HEK293 (cell line): ENCODE data around the gene PIGN.

Experiments
- CTCF ChIA-PET: fragments of 350-600 bp; formaldehyde crosslinking; extraction: SDS; loops from one replicate; lab custom pipeline; 2021; ENCODE audit warnings: antibody characterized with exemption; lab: Yijun Ruan, JAX
- POLR2A ChIA-PET: fragments of 300-600 bp; formaldehyde crosslinking; extraction: SDS; loops from one replicate; lab custom pipeline; 2020; ENCODE audit warnings: antibody characterized with exemption, inconsistent platforms; lab: Yijun Ruan, JAX
- H3K27ac ChIP-seq: fragments of 200-500 bp; sonication (Bioruptor generic); 2 replicates; pipeline ENCODE4 v1.5.1; 2014; ENCODE audit warnings: low read depth, low read length, control low read depth, inconsistent platforms; ENCODE audit errors: extremely low read depth
- H3K36me3 ChIP-seq, 2 experiments: fragments of 200-500 bp in 1 of 2; sonication (Bioruptor generic) in 1 of 2; 1 replicate in 1 of 2; 2 replicates in 1 of 2; pipeline ENCODE4 v1.5.1; 2014 to 2017; ENCODE audit warnings: inconsistent platforms in 2 of 2, low read length in 2 of 2; ENCODE audit not compliant: control insufficient read depth in 2 of 2, insufficient read depth in 1 of 2
- H3K4me1 ChIP-seq: fragments of 200-500 bp; sonication (Bioruptor generic); 2 replicates; pipeline ENCODE4 v1.5.1; 2014; ENCODE audit warnings: mild to moderate bottlenecking, low read length, inconsistent platforms; ENCODE audit not compliant: control insufficient read depth, insufficient read depth
- H3K4me3 ChIP-seq: 2 replicates; pipeline ENCODE4 v1.5.1; 2011; ENCODE audit warnings: low read depth, mild to moderate bottlenecking, control low read depth, low read length, moderate library complexity
- H3K9me3 ChIP-seq: fragments of 200-500 bp; sonication (Bioruptor generic); 2 replicates; pipeline ENCODE4 v1.5.1; 2014; ENCODE audit warnings: low read depth, low read length, inconsistent platforms; ENCODE audit not compliant: control insufficient read depth, insufficient read depth
- EGR2 ChIP-seq: fragments of 450-650 bp; formaldehyde crosslinking; IDR thresholded peaks from 2 replicates; pipeline ENCODE4 v1.5.1; 2016; ENCODE audit warnings: low read depth, missing biosample characterization, missing genetic modification characterization
- MYNN ChIP-seq: fragments of 450-650 bp; formaldehyde crosslinking; IDR thresholded peaks from 2 replicates; pipeline ENCODE4 v1.5.1; 2016; ENCODE audit warnings: missing biosample characterization, missing genetic modification characterization, borderline replicate concordance
- OVOL3 ChIP-seq: fragments of 450-650 bp; formaldehyde crosslinking; IDR thresholded peaks from 2 replicates; pipeline ENCODE4 v1.5.1; 2016; ENCODE audit warnings: missing biosample characterization, missing genetic modification characterization
- SCRT2 ChIP-seq: fragments of 450-650 bp; formaldehyde crosslinking; IDR thresholded peaks from 2 replicates; pipeline ENCODE4 v1.5.1; 2016; ENCODE audit warnings: missing biosample characterization, missing genetic modification characterization
- SP7 ChIP-seq: fragments of 450-650 bp; formaldehyde crosslinking; IDR thresholded peaks from 2 replicates; pipeline ENCODE4 v1.5.1; 2016; ENCODE audit warnings: missing biosample characterization, missing genetic modification characterization
- TRIM28 ChIP-seq: IDR thresholded peaks from 2 replicates; pipeline ENCODE4 v1.6.1; 2011; ENCODE audit warnings: low read length, control low read depth, borderline replicate concordance
- WT1 ChIP-seq: fragments of 450-650 bp; formaldehyde crosslinking; IDR thresholded peaks from 2 replicates; pipeline ENCODE4 v1.5.1; 2016; ENCODE audit warnings: missing biosample characterization, missing genetic modification characterization
- YY2 ChIP-seq: fragments of 450-650 bp; formaldehyde crosslinking; IDR thresholded peaks from 2 replicates; pipeline ENCODE4 v1.5.1; 2016; ENCODE audit warnings: missing biosample characterization, missing genetic modification characterization
- ZBTB1 ChIP-seq: fragments of 450-650 bp; formaldehyde crosslinking; IDR thresholded peaks from 2 replicates; pipeline ENCODE4 v1.5.1; 2016; ENCODE audit warnings: missing biosample characterization, missing genetic modification characterization
- ZBTB20 ChIP-seq: fragments of 450-650 bp; formaldehyde crosslinking; IDR thresholded peaks from 2 replicates; pipeline ENCODE4 v1.5.1; 2016; ENCODE audit warnings: missing biosample characterization, missing genetic modification characterization
- ZIC2 ChIP-seq: fragments of 450-650 bp; formaldehyde crosslinking; IDR thresholded peaks from 2 replicates; pipeline ENCODE4 v1.5.1; 2016; ENCODE audit warnings: missing biosample characterization, missing genetic modification characterization
- ZNF133 ChIP-seq: fragments of 450-650 bp; formaldehyde crosslinking; IDR thresholded peaks from 2 replicates; pipeline ENCODE4 v1.5.1; 2016; ENCODE audit warnings: missing biosample characterization, missing genetic modification characterization
- ZNF184 ChIP-seq: fragments of 450-650 bp; IDR thresholded peaks from 2 replicates; pipeline ENCODE4 v1.5.1; 2018; ENCODE audit warnings: missing biosample characterization, mild to moderate bottlenecking, missing genetic modification characterization
- ZNF266 ChIP-seq: fragments of 450-650 bp; formaldehyde crosslinking; IDR thresholded peaks from 2 replicates; pipeline ENCODE4 v1.5.1; 2016; ENCODE audit warnings: missing biosample characterization, missing genetic modification characterization, low read depth
- ZNF311 ChIP-seq: fragments of 450-650 bp; formaldehyde crosslinking; IDR thresholded peaks from 2 replicates; pipeline ENCODE4 v1.5.1; 2017; ENCODE audit warnings: missing biosample characterization, missing genetic modification characterization, borderline replicate concordance
- ZNF335 ChIP-seq: fragments of 450-650 bp; formaldehyde crosslinking; conservative IDR thresholded peaks from 2 replicates; pipeline ENCODE4 v1.5.1; 2016; ENCODE audit warnings: missing biosample characterization, missing genetic modification characterization
- ZNF37A ChIP-seq: fragments of 450-650 bp; IDR thresholded peaks from 2 replicates; pipeline ENCODE4 v1.5.1; 2018; ENCODE audit warnings: missing biosample characterization, missing genetic modification characterization
- ZNF426 ChIP-seq: fragments of 450-650 bp; formaldehyde crosslinking; IDR thresholded peaks from 2 replicates; pipeline ENCODE4 v1.5.1; 2017; ENCODE audit warnings: missing biosample characterization, missing genetic modification characterization, mild to moderate bottlenecking, inconsistent platforms, moderate library complexity
- ZNF501 ChIP-seq: fragments of 450-650 bp; formaldehyde crosslinking; IDR thresholded peaks from 2 replicates; pipeline ENCODE4 v1.5.1; 2016; ENCODE audit warnings: missing biosample characterization, missing genetic modification characterization
- ZNF600 ChIP-seq: fragments of 450-650 bp; formaldehyde crosslinking; IDR thresholded peaks from 2 replicates; pipeline ENCODE4 v1.5.1; 2016; ENCODE audit warnings: missing biosample characterization, missing genetic modification characterization
- ZNF610 ChIP-seq: fragments of 450-650 bp; formaldehyde crosslinking; IDR thresholded peaks from 2 replicates; pipeline ENCODE4 v1.5.1; 2016; ENCODE audit warnings: missing biosample characterization, missing genetic modification characterization, borderline replicate concordance
- ZNF626 ChIP-seq: fragments of 450-650 bp; sonication (Bioruptor Pico); formaldehyde crosslinking; IDR thresholded peaks from 2 replicates; pipeline ENCODE4 v1.5.1; 2018; ENCODE audit warnings: missing biosample characterization, missing genetic modification characterization, inconsistent platforms
- ZNF658 ChIP-seq: fragments of 450-650 bp; formaldehyde crosslinking; IDR thresholded peaks from 2 replicates; pipeline ENCODE4; 2016; ENCODE audit warnings: missing biosample characterization, missing genetic modification characterization
- ZNF747 ChIP-seq: fragments of 450-650 bp; formaldehyde crosslinking; IDR thresholded peaks from 2 replicates; pipeline ENCODE4 v1.5.1; 2016; ENCODE audit warnings: missing biosample characterization, missing genetic modification characterization
- ZNF768 ChIP-seq: fragments of 450-650 bp; formaldehyde crosslinking; IDR thresholded peaks from 2 replicates; pipeline ENCODE4 v1.5.1; 2018; ENCODE audit warnings: missing biosample characterization, mild to moderate bottlenecking, missing genetic modification characterization
- TF ChIP-seq, protein P1 (sequence below): fragments of 450-650 bp; formaldehyde crosslinking; IDR thresholded peaks from 2 replicates; pipeline ENCODE4 v1.5.1; 2016; ENCODE audit warnings: missing biosample characterization, missing genetic modification characterization
- TF ChIP-seq, protein P2 (sequence below): fragments of 450-650 bp; formaldehyde crosslinking; conservative IDR thresholded peaks from 2 replicates; pipeline ENCODE4 v1.5.1; 2016; ENCODE audit warnings: low read depth, missing biosample characterization, missing genetic modification characterization
- TF ChIP-seq, protein P3 (sequence below): fragments of 450-650 bp; formaldehyde crosslinking; IDR thresholded peaks from 2 replicates; pipeline ENCODE4 v1.5.1; 2017; ENCODE audit warnings: missing biosample characterization, missing genetic modification characterization

Gene PIGN

DNA sequence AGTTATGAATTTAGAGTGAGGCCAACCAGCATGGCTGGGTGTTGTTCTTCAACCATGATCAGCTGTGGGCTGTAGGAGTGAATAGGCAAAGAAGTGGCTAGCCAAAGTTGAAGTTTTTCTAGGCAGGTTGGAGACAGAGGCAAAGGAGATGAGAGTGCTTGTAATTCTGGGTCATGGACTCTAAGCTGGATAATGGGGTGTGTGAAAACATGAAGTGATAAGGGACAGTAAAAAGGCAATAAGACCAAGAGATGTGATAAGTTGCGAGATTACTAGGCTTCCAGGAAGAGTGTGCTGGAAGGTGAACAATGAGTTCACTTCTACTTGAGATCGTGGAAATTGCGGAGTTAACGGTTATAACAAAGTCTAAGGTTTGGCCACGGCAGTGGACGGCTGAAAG, 175.4 kb downstream of the PIGN start:
- CTCF ChIA-PET: no interaction called here
- POLR2A ChIA-PET: no interaction called here
- no peaks in the 10 kb centered on the region for H3K36me3 ChIP-seq
- H3K27ac ChIP-seq: no peak overlapping the region
- no peak overlapping the region for H3K4me3 ChIP-seq
- TF ChIP-seq ZNF768 (tag by site-specific recombination) (no peak), ZNF658 (tag by site-specific recombination) (no peak), OVOL3 (tag by site-specific recombination) (no peak), ZNF600 (no peak), WT1 (no peak)
- TF ChIP-seq, protein P1, sequence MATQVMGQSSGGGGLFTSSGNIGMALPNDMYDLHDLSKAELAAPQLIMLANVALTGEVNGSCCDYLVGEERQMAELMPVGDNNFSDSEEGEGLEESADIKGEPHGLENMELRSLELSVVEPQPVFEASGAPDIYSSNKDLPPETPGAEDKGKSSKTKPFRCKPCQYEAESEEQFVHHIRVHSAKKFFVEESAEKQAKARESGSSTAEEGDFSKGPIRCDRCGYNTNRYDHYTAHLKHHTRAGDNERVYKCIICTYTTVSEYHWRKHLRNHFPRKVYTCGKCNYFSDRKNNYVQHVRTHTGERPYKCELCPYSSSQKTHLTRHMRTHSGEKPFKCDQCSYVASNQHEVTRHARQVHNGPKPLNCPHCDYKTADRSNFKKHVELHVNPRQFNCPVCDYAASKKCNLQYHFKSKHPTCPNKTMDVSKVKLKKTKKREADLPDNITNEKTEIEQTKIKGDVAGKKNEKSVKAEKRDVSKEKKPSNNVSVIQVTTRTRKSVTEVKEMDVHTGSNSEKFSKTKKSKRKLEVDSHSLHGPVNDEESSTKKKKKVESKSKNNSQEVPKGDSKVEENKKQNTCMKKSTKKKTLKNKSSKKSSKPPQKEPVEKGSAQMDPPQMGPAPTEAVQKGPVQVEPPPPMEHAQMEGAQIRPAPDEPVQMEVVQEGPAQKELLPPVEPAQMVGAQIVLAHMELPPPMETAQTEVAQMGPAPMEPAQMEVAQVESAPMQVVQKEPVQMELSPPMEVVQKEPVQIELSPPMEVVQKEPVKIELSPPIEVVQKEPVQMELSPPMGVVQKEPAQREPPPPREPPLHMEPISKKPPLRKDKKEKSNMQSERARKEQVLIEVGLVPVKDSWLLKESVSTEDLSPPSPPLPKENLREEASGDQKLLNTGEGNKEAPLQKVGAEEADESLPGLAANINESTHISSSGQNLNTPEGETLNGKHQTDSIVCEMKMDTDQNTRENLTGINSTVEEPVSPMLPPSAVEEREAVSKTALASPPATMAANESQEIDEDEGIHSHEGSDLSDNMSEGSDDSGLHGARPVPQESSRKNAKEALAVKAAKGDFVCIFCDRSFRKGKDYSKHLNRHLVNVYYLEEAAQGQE (tag by site-specific recombination): no peak
- H3K4me1 ChIP-seq: no peaks in the 10 kb centered on the region
- no peaks in the 10 kb centered on the region for H3K9me3 ChIP-seq

- Histone ChIP-seq H3K27ac (no peak overlapping the region), H3K4me3 (no peak overlapping the region), H3K4me1 (no peaks in the 10 kb centered on the region), H3K9me3 (no peaks in the 10 kb centered on the region), H3K36me3 (no peaks in the 10 kb centered on the region)
- POLR2A ChIA-PET: no interaction called here
- CTCF ChIA-PET: no interaction called here
- TF ChIP-seq ZBTB1 (tag by site-specific recombination) (no peak), ZBTB20 (no peak), SCRT2 (tag by site-specific recombination) (no peak), ZNF610 (tag by site-specific recombination) (no peak), ZNF266 (no peak), ZNF184 (no peak), SP7 (tag by site-specific recombination) (no peak)
Measured at GRCh38 chr18:62009521-62009920, 177.3 kb downstream of the PIGN start.

DNA sequence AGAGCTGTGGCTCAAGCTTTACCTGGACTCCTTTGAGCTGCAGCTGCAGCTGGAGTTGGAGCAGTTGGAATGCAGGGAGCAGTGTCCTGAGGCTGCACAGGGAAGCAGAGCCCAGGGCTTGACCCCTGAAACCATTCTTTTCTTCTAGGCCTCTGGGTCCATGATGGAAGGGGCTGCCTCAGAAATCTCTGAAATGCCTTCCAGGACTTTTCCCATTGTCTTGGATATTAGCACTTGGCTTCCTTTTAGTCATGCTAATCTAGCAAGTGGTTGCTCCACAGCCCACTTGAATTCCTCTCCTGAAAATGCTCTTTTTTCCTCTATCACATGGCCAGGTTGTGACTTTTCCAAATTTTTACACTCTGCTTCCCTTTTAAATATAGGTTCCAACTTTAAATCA, 185.5 kb downstream of the PIGN start:
- Histone ChIP-seq H3K4me1 (no peaks in the 10 kb centered on the region), H3K27ac (no peak overlapping the region), H3K4me3 (no peak overlapping the region), H3K9me3 (no peaks in the 10 kb centered on the region), H3K36me3 (no peaks in the 10 kb centered on the region)
- POLR2A ChIA-PET: no interaction called here
- CTCF ChIA-PET: no interaction called here
- TF ChIP-seq, protein P2, sequence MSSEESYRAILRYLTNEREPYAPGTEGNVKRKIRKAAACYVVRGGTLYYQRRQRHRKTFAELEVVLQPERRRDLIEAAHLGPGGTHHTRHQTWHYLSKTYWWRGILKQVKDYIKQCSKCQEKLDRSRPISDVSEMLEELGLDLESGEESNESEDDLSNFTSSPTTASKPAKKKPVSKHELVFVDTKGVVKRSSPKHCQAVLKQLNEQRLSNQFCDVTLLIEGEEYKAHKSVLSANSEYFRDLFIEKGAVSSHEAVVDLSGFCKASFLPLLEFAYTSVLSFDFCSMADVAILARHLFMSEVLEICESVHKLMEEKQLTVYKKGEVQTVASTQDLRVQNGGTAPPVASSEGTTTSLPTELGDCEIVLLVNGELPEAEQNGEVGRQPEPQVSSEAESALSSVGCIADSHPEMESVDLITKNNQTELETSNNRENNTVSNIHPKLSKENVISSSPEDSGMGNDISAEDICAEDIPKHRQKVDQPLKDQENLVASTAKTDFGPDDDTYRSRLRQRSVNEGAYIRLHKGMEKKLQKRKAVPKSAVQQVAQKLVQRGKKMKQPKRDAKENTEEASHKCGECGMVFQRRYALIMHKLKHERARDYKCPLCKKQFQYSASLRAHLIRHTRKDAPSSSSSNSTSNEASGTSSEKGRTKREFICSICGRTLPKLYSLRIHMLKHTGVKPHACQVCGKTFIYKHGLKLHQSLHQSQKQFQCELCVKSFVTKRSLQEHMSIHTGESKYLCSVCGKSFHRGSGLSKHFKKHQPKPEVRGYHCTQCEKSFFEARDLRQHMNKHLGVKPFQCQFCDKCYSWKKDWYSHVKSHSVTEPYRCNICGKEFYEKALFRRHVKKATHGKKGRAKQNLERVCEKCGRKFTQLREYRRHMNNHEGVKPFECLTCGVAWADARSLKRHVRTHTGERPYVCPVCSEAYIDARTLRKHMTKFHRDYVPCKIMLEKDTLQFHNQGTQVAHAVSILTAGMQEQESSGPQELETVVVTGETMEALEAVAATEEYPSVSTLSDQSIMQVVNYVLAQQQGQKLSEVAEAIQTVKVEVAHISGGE (tag by site-specific recombination): no peak
- no peak for TF ChIP-seq ZNF266
- TF ChIP-seq ZNF501 (tag by site-specific recombination): no peak
- no peak for TF ChIP-seq ZIC2 (tag by site-specific recombination)
- TF ChIP-seq TRIM28: no peak
- no peak for TF ChIP-seq ZNF335 (tag by site-specific recombination)
- no peak for TF ChIP-seq ZNF311 (tag by site-specific recombination)
- no peak for TF ChIP-seq ZNF626 (tag by site-specific recombination)
- TF ChIP-seq ZNF426 (tag by site-specific recombination): no peak
- no peak for TF ChIP-seq EGR2
- no peak for TF ChIP-seq ZNF747 (tag by site-specific recombination)
- no peak for TF ChIP-seq ZNF37A
- no peak for TF ChIP-seq MYNN (tag by site-specific recombination)
- TF ChIP-seq YY2 (tag by site-specific recombination): no peak
- TF ChIP-seq, protein P3, sequence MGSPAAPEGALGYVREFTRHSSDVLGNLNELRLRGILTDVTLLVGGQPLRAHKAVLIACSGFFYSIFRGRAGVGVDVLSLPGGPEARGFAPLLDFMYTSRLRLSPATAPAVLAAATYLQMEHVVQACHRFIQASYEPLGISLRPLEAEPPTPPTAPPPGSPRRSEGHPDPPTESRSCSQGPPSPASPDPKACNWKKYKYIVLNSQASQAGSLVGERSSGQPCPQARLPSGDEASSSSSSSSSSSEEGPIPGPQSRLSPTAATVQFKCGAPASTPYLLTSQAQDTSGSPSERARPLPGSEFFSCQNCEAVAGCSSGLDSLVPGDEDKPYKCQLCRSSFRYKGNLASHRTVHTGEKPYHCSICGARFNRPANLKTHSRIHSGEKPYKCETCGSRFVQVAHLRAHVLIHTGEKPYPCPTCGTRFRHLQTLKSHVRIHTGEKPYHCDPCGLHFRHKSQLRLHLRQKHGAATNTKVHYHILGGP (tag by site-specific recombination): no peak
- TF ChIP-seq ZNF133 (tag by site-specific recombination): no peak
